IMR-90 (cell line): ENCODE data around the gene POLR2L. TPM values are rescaled to one million over a fixed set of nuclear protein-coding genes. Genes with fewer than 3 reads are reported as not detected.
A peak's percentile ranks its signal among the peaks of the same experiment; 100 is the strongest.

Experiments
- ATAC-seq: fragments of 200-7000 bp; cut with Tn5 transposase; 2 replicates; pipeline ENCODE4 v1.9.1; 2020; ENCODE audit warnings: low read depth, mild to moderate bottlenecking, moderate library complexity
- BruUV-seq: library from RNA; stranded (reverse); fragments of 400-500 nt; replicated peaks from 2 replicates; lab custom pipeline; 2021; lab: Mats Ljungman, UMichigan
- CTCF ChIA-PET: fragments of 300-600 bp; formaldehyde crosslinking; extraction: SDS; loops from one replicate; lab custom pipeline; 2021; ENCODE audit warnings: antibody characterized with exemption; lab: Yijun Ruan, JAX
- POLR2A ChIA-PET: fragments of 300-600 bp; sonication (Branson Sonifier 250); formaldehyde crosslinking; loops from one replicate; lab custom pipeline; 2022; ENCODE audit warnings: antibody characterized with exemption; ENCODE audit not compliant: unreplicated experiment; lab: Charles Lee
- DNase-seq: peaks from one replicate; pipeline ENCODE4 v3.0.0; 2013
- H2AFZ ChIP-seq: replicated peaks from 2 replicates; pipeline ENCODE3; 2013; ENCODE audit warnings: low read length, mild to moderate bottlenecking; ENCODE audit not compliant: poor library complexity
- H2AK5ac ChIP-seq: 2 replicates; pipeline ENCODE4 v1.6.1; 2013; ENCODE audit warnings: low read depth, low read length, inconsistent platforms
- H2AK9ac ChIP-seq: replicated peaks from 2 replicates; pipeline ENCODE3; 2013; ENCODE audit warnings: mild to moderate bottlenecking, low read depth, low read length, moderate library complexity; ENCODE audit not compliant: poor library complexity
- H2BK120ac ChIP-seq: 2 replicates; pipeline ENCODE4 v1.6.1; 2013; ENCODE audit warnings: low read depth, low read length, inconsistent platforms
- H2BK15ac ChIP-seq: 3 replicates; pipeline ENCODE4 v1.6.1; 2013; ENCODE audit warnings: low read depth, low read length, inconsistent platforms
- H2BK20ac ChIP-seq: 2 replicates; pipeline ENCODE4 v1.6.1; 2013; ENCODE audit warnings: low read depth, mild to moderate bottlenecking, inconsistent platforms, low read length, moderate library complexity
- H2BK5ac ChIP-seq: 2 replicates; pipeline ENCODE4 v1.6.1; 2013; ENCODE audit warnings: mild to moderate bottlenecking, low read depth, low read length, inconsistent platforms; ENCODE audit not compliant: poor library complexity, severe bottlenecking
- H3K14ac ChIP-seq: replicated peaks from 2 replicates; pipeline ENCODE4 v1.6.1; 2013; ENCODE audit warnings: low read depth, low read length, inconsistent platforms
- H3K18ac ChIP-seq: 2 replicates; pipeline ENCODE4 v1.6.1; 2013; ENCODE audit warnings: low read depth, low read length, control low read depth
- H3K23ac ChIP-seq: 2 replicates; pipeline ENCODE4 v1.6.1; 2013; ENCODE audit warnings: low read depth, low read length, inconsistent platforms
- H3K27ac ChIP-seq: 2 replicates; pipeline ENCODE4 v1.5.1; 2013; ENCODE audit warnings: mild to moderate bottlenecking, control low read depth, low read length; ENCODE audit not compliant: insufficient read depth
- H3K27me3 ChIP-seq: 2 replicates; pipeline ENCODE4 v1.6.1; 2013; ENCODE audit warnings: low read length; ENCODE audit not compliant: control insufficient read depth, insufficient read depth
- H3K36me3 ChIP-seq: 2 replicates; pipeline ENCODE4 v1.6.1; 2013; ENCODE audit warnings: low read length, mixed read lengths; ENCODE audit not compliant: control insufficient read depth, insufficient read depth
- H3K4ac ChIP-seq: 2 replicates; pipeline ENCODE4 v1.6.1; 2013; ENCODE audit warnings: low read depth, low read length, inconsistent platforms
- H3K4me1 ChIP-seq: 2 replicates; pipeline ENCODE4 v1.6.1; 2013; ENCODE audit warnings: low read length, mixed read lengths; ENCODE audit not compliant: control insufficient read depth, insufficient read depth
- H3K4me2 ChIP-seq: 2 replicates; pipeline ENCODE4 v1.6.1; 2013; ENCODE audit warnings: low read depth, mild to moderate bottlenecking, control low read depth, low read length, moderate library complexity
- H3K4me3 ChIP-seq: 2 replicates; pipeline ENCODE4 v1.5.1; 2013; ENCODE audit warnings: low read depth, mild to moderate bottlenecking, control low read depth, low read length, moderate library complexity; ENCODE audit not compliant: insufficient read depth
- H3K56ac ChIP-seq: 2 replicates; pipeline ENCODE4 v1.6.1; 2013; ENCODE audit warnings: low read length, inconsistent platforms; ENCODE audit not compliant: insufficient read depth; ENCODE audit errors: extremely low read depth
- H3K79me1 ChIP-seq, 2 experiments: 2 replicates each; pipeline ENCODE4 v1.6.1; 2013; ENCODE audit warnings: low read length in 2 of 2, inconsistent platforms in 1 of 2, low read depth in 1 of 2
- H3K9ac ChIP-seq: 2 replicates; pipeline ENCODE4 v1.6.1; 2013; ENCODE audit warnings: low read depth, low read length, control low read depth
- H3K9me1 ChIP-seq: 2 replicates; pipeline ENCODE4 v1.6.1; 2013; ENCODE audit warnings: low read length, inconsistent platforms; ENCODE audit not compliant: insufficient read depth
- H3K9me3 ChIP-seq: 2 replicates; pipeline ENCODE4 v1.6.1; 2013; ENCODE audit warnings: low read length; ENCODE audit not compliant: control insufficient read depth, insufficient read depth
- H4K20me1 ChIP-seq: 2 replicates; pipeline ENCODE4 v1.6.1; 2013; ENCODE audit warnings: low read length, inconsistent platforms; ENCODE audit not compliant: insufficient read depth
- H4K5ac ChIP-seq: 2 replicates; pipeline ENCODE4 v1.6.1; 2013; ENCODE audit warnings: mild to moderate bottlenecking, low read depth, low read length, control low read depth
- H4K8ac ChIP-seq, 2 experiments: 2 replicates each; pipeline ENCODE4 v1.6.1; 2013; ENCODE audit warnings: low read depth in 2 of 2, low read length in 2 of 2, control low read depth in 1 of 2, inconsistent platforms in 1 of 2
- H4K91ac ChIP-seq: 2 replicates; pipeline ENCODE4 v1.6.1; 2013; ENCODE audit warnings: low read depth, low read length, inconsistent platforms; ENCODE audit not compliant: insufficient read depth
- BHLHE40 ChIP-seq: fragments of 150-350 bp; IDR thresholded peaks from 2 replicates; pipeline ENCODE4 v1.6.1; 2016; ENCODE audit warnings: mild to moderate bottlenecking, low read depth, low read length
- CHD1 ChIP-seq: IDR thresholded peaks from 2 replicates; pipeline ENCODE4 v1.6.1; 2012; ENCODE audit warnings: low read depth, low read length, improper control_type of control experiment
- ELK1 ChIP-seq: fragments of 150-350 bp; IDR thresholded peaks from 2 replicates; pipeline ENCODE4 v1.6.1; 2016; ENCODE audit warnings: low read depth, mild to moderate bottlenecking, low read length, moderate library complexity, borderline replicate concordance
- FOS ChIP-seq: fragments of 150-350 bp; IDR thresholded peaks from 2 replicates; pipeline ENCODE4 v1.6.1; 2016; ENCODE audit warnings: low read depth, low read length
- MAFK ChIP-seq: IDR thresholded peaks from 2 replicates; pipeline ENCODE4 v1.6.1; 2012; ENCODE audit warnings: low read depth, low read length, improper control_type of control experiment
- MAZ ChIP-seq: IDR thresholded peaks from 2 replicates; pipeline ENCODE4 v1.6.1; 2012; ENCODE audit warnings: low read depth, mild to moderate bottlenecking, low read length, improper control_type of control experiment, moderate library complexity, borderline replicate concordance
- MXI1 ChIP-seq: IDR thresholded peaks from 2 replicates; pipeline ENCODE4 v1.6.1; 2012; ENCODE audit warnings: low read depth, mild to moderate bottlenecking, low read length, moderate library complexity, borderline replicate concordance
- NFE2L2 ChIP-seq: fragments of 150-350 bp; IDR thresholded peaks from 2 replicates; pipeline ENCODE4 v1.6.1; 2016; ENCODE audit warnings: low read depth, mild to moderate bottlenecking, low read length
- POLR2A ChIP-seq: IDR thresholded peaks from 2 replicates; pipeline ENCODE4 v1.6.1; 2012; ENCODE audit warnings: mild to moderate bottlenecking, low read depth, low read length
- RAD21 ChIP-seq: IDR thresholded peaks from 2 replicates; pipeline ENCODE4 v1.6.1; 2012; ENCODE audit warnings: low read length, improper control_type of control experiment
- SMC3 ChIP-seq: fragments of 150-350 bp; IDR thresholded peaks from 2 replicates; pipeline ENCODE4 v1.6.1; 2016; ENCODE audit warnings: low read depth, mild to moderate bottlenecking, antibody characterized with exemption, low read length, moderate library complexity
- USF2 ChIP-seq: fragments of 150-350 bp; IDR thresholded peaks from 2 replicates; pipeline ENCODE4 v1.6.1; 2017; ENCODE audit warnings: mild to moderate bottlenecking, antibody characterized with exemption, low read length, low read depth
- WGBS, 2 experiments: methylation state at CpG; one replicate each; pipeline versions ENCODE4 v1.1.5 to v1.1.7; 2013; ENCODE audit warnings: missing lambda C conversion rate in 2 of 2; ENCODE audit not compliant: insufficient read length in 1 of 2; ENCODE audit errors: extremely low coverage in 2 of 2; 5-methylcytosine and 5-hydroxymethylcytosine counted together
- dilution Hi-C: fragments of 300-500 bp; cut with HindIII; formaldehyde crosslinking; loops from one replicate; pipeline ENCODE4 v1.14.3; 2018; ENCODE audit warnings: low sequenced_read_pairs; ENCODE audit not compliant: unreplicated experiment
- in situ Hi-C: fragments of 300-500 bp; cut with MboI; formaldehyde crosslinking; loops from 3 replicates; pipeline ENCODE4 v1.14.3; 2019; ENCODE audit warnings: low sequenced_read_pairs, inconsistent platforms, mixed read lengths
- intact Hi-C: fragments of 100-400 bp; cut with micrococcal nuclease; formaldehyde crosslinking; loops from 2 replicates; pipeline ENCODE4 v1.10.0; 2022
- polyA plus RNA-seq, 3 experiments: library from polyadenylated mRNA; depleted of rRNA; stranded (reverse); fragments of >200 nt; gene quantifications; 2 replicates each; pipeline ENCODE4 v1.2.3, GENCODE V29; 2012; ENCODE audit warnings: low replicate concordance in 1 of 3
- total RNA-seq: library from RNA; depleted of rRNA; stranded (reverse); fragments of >200 nt; gene quantifications from 2 replicates; pipeline ENCODE4 v1.2.3, GENCODE V29; 2012

POLR2L gene
- total and polyA plus RNA-seq, 2 of the 4 experiments (the other 2 are of a cell fraction): 44.4 to 416 TPM

GRCh38 chr11:863910-864827 lies 21.8 kb upstream of the POLR2L start:
- Histone ChIP-seq H3K4me1 (peaks cover 10% of the 10 kb centered on the region), H4K5ac (no peak overlapping the region), H4K20me1 (peaks cover 52% of the 10 kb centered on the region), H3K36me3 (peaks cover 34% of the 10 kb centered on the region; the same call in 1 of the 2 replicates), H3K79me1 (peaks cover 19 to 53% of the 10 kb centered on the region in 2 experiments; a peak in 3 of 4 replicates), H3K56ac (no peak overlapping the region), H3K9ac (no peak overlapping the region), H3K4ac (no peak overlapping the region), H4K91ac (no peak overlapping the region), H3K9me3 (no peaks in the 10 kb centered on the region), H3K9me1 (peaks cover 5% of the 10 kb centered on the region), H2BK15ac (no peak overlapping the region), H2AFZ (peak overlapping the region; percentile 63), H4K8ac (no peak overlapping the region), H3K23ac (no peak overlapping the region), H3K14ac (no peak overlapping the region), H2BK120ac (no peak overlapping the region), H3K18ac (no peak overlapping the region), H2AK5ac (no peak overlapping the region), H3K4me3 (no peak overlapping the region), H2AK9ac (peak overlapping the region; percentile 16), H3K27me3 (no peaks in the 10 kb centered on the region), H2BK5ac (no peak overlapping the region), H2BK20ac (no peak overlapping the region), H3K27ac (no peak overlapping the region), H3K4me2 (no peak overlapping the region)
- DNase-seq (no peak), ATAC-seq (no peak)
- TF ChIP-seq MXI1 (no peak), USF2 (no peak), POLR2A (no peak), RAD21 (no peak), BHLHE40 (no peak), SMC3 (no peak), CHD1 (no peak), ELK1 (no peak), MAZ (no peak), FOS (no peak), MAFK (no peak), NFE2L2 (no peak)
- dilution Hi-C loops (no loop called here), in situ Hi-C loops (no loop called here), intact Hi-C loops (no loop called here)
- WGBS, 2 experiments: 97% methylated on average over 6 of the region's 31 CpGs; no CpG with 5 or more reads in 1 of the 2 experiments
- POLR2A ChIA-PET: no interaction called here
- no TSS peak for BruUV-seq
- CTCF ChIA-PET: no interaction called here
